Stimulated activated naive B cell treated with anti-CD40 and anti-IgM and Interleukin-4, amounts not matched to agents 10 μg/mL and 1 μg/mL and 100 μg/mL, for 72 hours (primary cell): ENCODE results near the gene FCHO1.
"Not testable (repeated sequence)": the region's sequence is repeated elsewhere in the genome, so short reads cannot be mapped to it uniquely, and the experiment has no call there.

Experiments
- ATAC-seq, 2 donors: fragments of 150-1000 bp; cut with Tn5 transposase; replicated peaks; 2 replicates each; pipeline ENCODE4 v1.10.0; 2021; ENCODE audit warnings: moderate library complexity in 1 of 2
- DNase-seq: peaks from one replicate; pipeline ENCODE4 v3.0.0; 2021
- H3K27ac Mint-ChIP-seq: one replicate; pipeline ENCODE4 v1.8.0; 2022; ENCODE audit warnings: mild to moderate bottlenecking, mixed read lengths
- H3K27me3 Mint-ChIP-seq, 2 donors: one replicate each; pipeline ENCODE4 v1.8.0; 2022; ENCODE audit warnings: mixed read lengths in 2 of 2
- H3K36me3 Mint-ChIP-seq, 2 donors: one replicate each; pipeline ENCODE4 v1.8.0; 2022; ENCODE audit warnings: mixed read lengths in 2 of 2, mild to moderate bottlenecking in 1 of 2
- H3K4me1 Mint-ChIP-seq, 2 donors: one replicate each; pipeline ENCODE4 v1.8.0; 2022; ENCODE audit warnings: mixed read lengths in 2 of 2, mild to moderate bottlenecking in 1 of 2
- H3K4me3 Mint-ChIP-seq, 2 donors: one replicate each; pipeline ENCODE4 v1.8.0; 2022; ENCODE audit warnings: mild to moderate bottlenecking in 2 of 2, mixed read lengths in 2 of 2, moderate library complexity in 1 of 2
- H3K9me3 Mint-ChIP-seq, 2 donors: one replicate each; pipeline ENCODE4 v1.8.0; 2022; ENCODE audit warnings: mixed read lengths in 2 of 2, mild to moderate bottlenecking in 1 of 2

Gene FCHO1

GRCh38 chr19:17762505-17763229, 11.4 kb downstream of the FCHO1 start:
- Mint-ChIP-seq H3K4me3 (no peak overlapping the region), H3K4me1 (peaks cover 36 to 66% of the 10 kb centered on the region in 2 donors), H3K27me3 (no peaks in the 10 kb centered on the region), H3K27ac (no peak overlapping the region), H3K9me3 (no peaks in the 10 kb centered on the region), H3K36me3 (peaks cover 59 to 62% of the 10 kb centered on the region in 2 donors)
- ATAC-seq (peak; percentile 22 to 26), DNase-seq (no peak)

DNA sequence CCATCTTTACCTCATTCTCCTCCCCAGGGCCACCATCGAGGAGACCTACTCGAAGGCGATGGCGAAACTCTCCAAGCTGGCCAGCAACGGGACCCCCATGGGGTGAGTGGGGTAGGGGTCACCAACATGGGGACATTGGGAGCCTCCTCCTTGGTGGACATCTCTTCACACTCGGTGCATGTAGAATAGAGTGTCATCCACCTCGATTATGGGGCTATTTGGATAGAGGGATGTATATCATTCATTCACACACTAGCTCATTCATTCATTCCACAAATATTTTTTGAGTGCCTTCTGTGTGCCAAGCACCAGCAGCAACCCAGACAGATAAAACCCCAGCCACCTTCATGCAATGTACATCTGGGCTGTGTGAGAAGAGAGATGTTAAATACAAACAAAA, 13.1 kb downstream of the FCHO1 start:
- no peak overlapping the region for H3K27ac Mint-ChIP-seq
- no peaks in the 10 kb centered on the region for H3K9me3 Mint-ChIP-seq
- no peak for ATAC-seq
- peaks cover 52 to 58% of the 10 kb centered on the region in 2 donors for H3K36me3 Mint-ChIP-seq
- no peak overlapping the region for H3K4me3 Mint-ChIP-seq
- peaks cover 29 to 52% of the 10 kb centered on the region in 2 donors for H3K4me1 Mint-ChIP-seq
- H3K27me3 Mint-ChIP-seq: no peaks in the 10 kb centered on the region
- DNase-seq: no peak

GRCh38 chr19:17765069-17765618, 13.9 kb downstream of the FCHO1 start:
- no peaks in the 10 kb centered on the region for H3K9me3 Mint-ChIP-seq
- peaks cover 23 to 45% of the 10 kb centered on the region in 2 donors for H3K4me1 Mint-ChIP-seq
- H3K4me3 Mint-ChIP-seq: peak overlapping the region; percentile 14 to 34
- ATAC-seq (peak; percentile 61 to 65), DNase-seq (no peak)
- H3K27ac Mint-ChIP-seq: peak overlapping the region; percentile 88
- no peaks in the 10 kb centered on the region for H3K27me3 Mint-ChIP-seq
- peaks cover 51 to 55% of the 10 kb centered on the region in 2 donors for H3K36me3 Mint-ChIP-seq

DNA sequence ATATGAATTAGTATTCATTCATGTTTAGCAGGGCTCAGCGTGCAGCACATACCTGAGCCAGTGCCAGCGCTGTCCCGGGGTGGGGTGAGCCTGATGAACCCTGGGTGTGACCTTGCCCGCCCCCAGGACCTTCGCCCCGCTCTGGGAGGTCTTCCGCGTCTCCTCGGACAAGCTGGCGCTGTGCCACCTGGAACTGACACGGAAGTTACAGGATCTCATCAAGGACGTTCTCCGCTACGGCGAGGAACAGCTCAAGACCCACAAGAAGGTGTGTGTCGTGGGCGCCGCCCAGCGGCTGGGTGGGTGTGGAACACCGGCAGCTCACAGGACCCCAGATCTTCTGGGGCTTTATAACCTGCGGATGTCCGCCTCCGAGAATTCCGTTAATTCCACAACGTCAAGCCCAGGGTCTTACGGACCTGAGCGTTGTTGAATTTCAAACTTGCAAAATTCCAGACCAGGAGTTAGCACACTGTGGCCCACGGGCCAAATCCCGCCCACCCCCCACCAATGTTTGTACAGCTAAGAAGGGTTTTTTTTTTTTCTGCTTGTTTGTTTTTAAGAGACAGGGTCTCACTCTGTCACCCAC, 15.4 kb downstream of the FCHO1 start:
- H3K27ac Mint-ChIP-seq: peak overlapping the region; percentile 79
- H3K36me3 Mint-ChIP-seq: peaks cover 48 to 49% of the 10 kb centered on the region in 2 donors
- DNase-seq: no peak
- no peaks in the 10 kb centered on the region for H3K27me3 Mint-ChIP-seq
- peak overlapping the region; percentile 31 to 69 for H3K4me3 Mint-ChIP-seq
- no peaks in the 10 kb centered on the region for H3K9me3 Mint-ChIP-seq
- ATAC-seq: peak; percentile 71 to 81
- H3K4me1 Mint-ChIP-seq: peaks cover 17 to 42% of the 10 kb centered on the region in 2 donors

GRCh38 chr19:17767559-17767958, 16.3 kb downstream of the FCHO1 start:
- ATAC-seq (no peak), DNase-seq (no peak)
- H3K27me3 Mint-ChIP-seq: no peaks in the 10 kb centered on the region
- H3K4me3 Mint-ChIP-seq: no peak overlapping the region
- peaks cover 50 to 54% of the 10 kb centered on the region in 2 donors for H3K36me3 Mint-ChIP-seq
- H3K27ac Mint-ChIP-seq: no peak overlapping the region
- peaks cover 0 to 2% of the 10 kb centered on the region in 2 donors for H3K9me3 Mint-ChIP-seq
- H3K4me1 Mint-ChIP-seq: peaks cover 18 to 44% of the 10 kb centered on the region in 2 donors

GRCh38 chr19:17770613-17771012, 19.3 kb downstream of the FCHO1 start:
- peak overlapping the region; percentile 56 for H3K27ac Mint-ChIP-seq
- H3K36me3 Mint-ChIP-seq: peaks cover 59 to 60% of the 10 kb centered on the region in 2 donors
- no peaks in the 10 kb centered on the region for H3K27me3 Mint-ChIP-seq
- peaks cover 0 to 3% of the 10 kb centered on the region in 2 donors for H3K9me3 Mint-ChIP-seq
- ATAC-seq (no peak), DNase-seq (no peak)
- H3K4me3 Mint-ChIP-seq: peak overlapping the region; percentile 46 to 53
- peaks cover 27 to 47% of the 10 kb centered on the region in 2 donors for H3K4me1 Mint-ChIP-seq

GRCh38 chr19:17772172-17772571, 20.9 kb downstream of the FCHO1 start:
- ATAC-seq (no peak), DNase-seq (no peak)
- Mint-ChIP-seq H3K36me3 (peaks cover 57 to 63% of the 10 kb centered on the region in 2 donors), H3K27ac (peak overlapping the region; percentile 69), H3K27me3 (no peaks in the 10 kb centered on the region), H3K4me1 (peaks cover 33 to 53% of the 10 kb centered on the region in 2 donors), H3K4me3 (no peak overlapping the region), H3K9me3 (peaks cover 0 to 3% of the 10 kb centered on the region in 2 donors)

DNA sequence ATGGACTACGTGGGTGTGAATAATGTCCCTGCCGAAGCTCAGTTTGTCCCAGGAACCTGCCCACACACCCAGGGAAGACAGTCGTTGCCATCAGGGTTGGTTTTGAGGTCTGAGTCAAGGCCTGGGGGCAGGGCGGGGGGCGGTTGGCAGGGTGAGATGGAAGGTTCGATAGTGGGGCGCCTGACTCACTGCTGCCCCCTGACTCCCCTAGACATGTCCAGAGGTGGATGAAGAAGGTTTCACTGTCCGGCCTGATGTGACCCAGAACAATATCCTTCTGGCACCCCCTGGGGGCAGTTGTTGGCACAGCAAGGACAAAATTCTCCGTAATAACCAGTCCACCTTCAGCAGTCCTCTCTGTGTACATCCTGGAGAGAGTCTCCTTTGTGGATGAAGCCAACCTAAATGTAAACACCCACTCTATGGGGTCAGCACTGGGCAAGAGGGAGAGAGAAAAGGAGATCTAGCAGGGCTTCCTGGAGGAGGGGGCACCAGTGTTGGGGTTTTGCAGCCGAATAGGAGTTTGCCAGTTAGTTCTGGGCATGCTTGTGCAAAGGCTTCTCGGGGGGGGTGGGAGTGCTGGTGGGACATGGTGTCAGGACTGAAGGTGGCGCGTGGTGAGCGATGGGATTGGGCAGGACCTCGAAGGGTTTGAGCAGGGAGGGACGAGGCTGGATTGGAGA, 24.1 kb downstream of the FCHO1 start:
- H3K4me3 Mint-ChIP-seq: peak overlapping the region; percentile 72 to 75
- DNase-seq (no peak), ATAC-seq (no peak)

GRCh38 chr19:17775991-17776803, 24.9 kb downstream of the FCHO1 start:
- peak overlapping the region; percentile 72 to 75 for H3K4me3 Mint-ChIP-seq
- peaks cover 67 to 79% of the 10 kb centered on the region in 2 donors for H3K36me3 Mint-ChIP-seq
- DNase-seq: peak; percentile 93

More for the DNA sequence above, 24.1 kb downstream of the FCHO1 start:
- no peaks in the 10 kb centered on the region for H3K27me3 Mint-ChIP-seq
- H3K36me3 Mint-ChIP-seq: peaks cover 65 to 79% of the 10 kb centered on the region in 2 donors
- H3K27ac Mint-ChIP-seq: peak overlapping the region; percentile 100
- H3K9me3 Mint-ChIP-seq: peaks cover 0 to 3% of the 10 kb centered on the region in 2 donors
- H3K4me1 Mint-ChIP-seq: peaks cover 52 to 78% of the 10 kb centered on the region in 2 donors

DNA sequence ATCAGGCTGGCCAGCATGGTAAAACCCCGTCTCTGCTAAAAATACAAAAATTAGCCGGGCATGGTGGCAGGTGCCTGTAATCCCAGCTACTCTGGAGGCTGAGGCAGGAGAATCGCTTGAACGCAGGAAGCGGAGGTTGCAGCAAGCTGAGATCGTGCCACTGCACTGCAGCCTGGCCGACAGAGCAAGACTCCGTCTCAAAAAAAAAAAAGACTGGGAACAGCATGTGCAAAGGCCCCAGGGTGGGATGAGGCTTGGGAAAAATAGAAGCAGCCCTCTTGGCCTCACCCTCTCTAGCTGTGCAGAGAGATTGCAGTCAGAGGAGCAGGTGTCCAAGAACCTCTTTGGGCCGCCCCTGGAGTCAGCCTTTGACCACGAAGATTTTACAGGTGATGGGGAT, 26.6 kb downstream of the FCHO1 start:
- H3K36me3 Mint-ChIP-seq: peaks cover 71 to 83% of the 10 kb centered on the region in 2 donors
- H3K9me3 Mint-ChIP-seq, H3K27me3 Mint-ChIP-seq, ATAC-seq, DNase-seq: not testable (repeated sequence)
- peaks cover 49 to 63% of the 10 kb centered on the region in 2 donors for H3K4me1 Mint-ChIP-seq
- H3K27ac Mint-ChIP-seq: peak overlapping the region; percentile 83
- peak overlapping the region in 1 of 2 donors; percentile 28 for H3K4me3 Mint-ChIP-seq

More at GRCh38 chr19:17775991-17776803, 24.9 kb downstream of the FCHO1 start:
- ATAC-seq: peak; percentile 82 to 85
- H3K27ac Mint-ChIP-seq: peak overlapping the region; percentile 100
- no peaks in the 10 kb centered on the region for H3K27me3 Mint-ChIP-seq
- peaks cover 0 to 3% of the 10 kb centered on the region in 2 donors for H3K9me3 Mint-ChIP-seq
- peaks cover 52 to 71% of the 10 kb centered on the region in 2 donors for H3K4me1 Mint-ChIP-seq

- DNase-seq (peak; percentile 56), ATAC-seq (peak; percentile 25 to 30)
- Mint-ChIP-seq H3K9me3 (peaks cover 0 to 4% of the 10 kb centered on the region in 2 donors), H3K4me1 (peaks cover 47 to 63% of the 10 kb centered on the region in 2 donors), H3K27me3 (no peaks in the 10 kb centered on the region), H3K36me3 (peaks cover 68 to 78% of the 10 kb centered on the region in 2 donors), H3K4me3 (peak overlapping the region in 1 of 2 donors; percentile 28), H3K27ac (peak overlapping the region; percentile 83)
Observed at GRCh38 chr19:17778251-17778967, 27.1 kb downstream of the FCHO1 start.

GRCh38 chr19:17778968-17779929, 28.0 kb downstream of the FCHO1 start:
- no peaks in the 10 kb centered on the region for H3K27me3 Mint-ChIP-seq
- no peak for DNase-seq
- H3K4me3 Mint-ChIP-seq: peak overlapping the region; percentile 5 to 54
- peaks cover 51 to 63% of the 10 kb centered on the region in 2 donors for H3K4me1 Mint-ChIP-seq
- ATAC-seq: no peak
- peak overlapping the region; percentile 68 for H3K27ac Mint-ChIP-seq
- peaks cover 60 to 75% of the 10 kb centered on the region in 2 donors for H3K36me3 Mint-ChIP-seq
- peaks cover 0 to 3% of the 10 kb centered on the region in 2 donors for H3K9me3 Mint-ChIP-seq
